GM12864 (cell line): ENCODE measurements around the gene SMIM1.

Experiments
- DNase-seq: peaks from one replicate; pipeline ENCODE4 v3.0.0-alpha.2; 2011; ENCODE audit warnings: low read depth
- H3K4me3 ChIP-seq: 2 replicates; pipeline ENCODE4 v1.5.1; 2011; ENCODE audit warnings: mild to moderate bottlenecking, low read depth, low read length, control low read depth
- TF ChIP-seq, protein P1 (sequence below): IDR thresholded peaks from 2 replicates; pipeline ENCODE4 v1.5.1; 2011; ENCODE audit warnings: low read depth, mild to moderate bottlenecking, moderate library complexity, low read length, control low read depth, inconsistent platforms; ENCODE audit errors: missing control alignments

SMIM1 gene

DNA sequence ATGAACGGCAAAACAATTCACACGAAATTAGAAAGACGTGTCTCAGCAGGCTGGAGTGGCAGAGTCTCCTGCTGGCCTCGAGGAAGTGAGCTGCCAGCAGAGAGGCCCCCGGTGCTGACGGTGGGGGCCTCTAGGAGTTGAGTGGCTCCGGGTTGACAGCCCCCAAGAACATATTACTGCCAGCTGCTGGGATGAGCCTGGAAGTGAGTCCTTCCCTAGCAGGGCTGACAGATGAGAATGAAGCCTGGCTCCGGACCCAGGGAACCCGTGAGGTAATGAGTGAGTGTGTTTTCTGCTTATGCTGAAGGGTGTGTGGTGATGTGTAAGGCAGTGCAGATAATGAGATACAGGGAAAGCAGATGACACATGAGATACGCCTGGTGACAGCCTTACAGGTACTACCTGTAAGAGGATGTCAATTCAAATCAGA, 47.2 kb downstream of the SMIM1 start:
- DNase-seq, result no peak
- TF ChIP-seq, protein P1, sequence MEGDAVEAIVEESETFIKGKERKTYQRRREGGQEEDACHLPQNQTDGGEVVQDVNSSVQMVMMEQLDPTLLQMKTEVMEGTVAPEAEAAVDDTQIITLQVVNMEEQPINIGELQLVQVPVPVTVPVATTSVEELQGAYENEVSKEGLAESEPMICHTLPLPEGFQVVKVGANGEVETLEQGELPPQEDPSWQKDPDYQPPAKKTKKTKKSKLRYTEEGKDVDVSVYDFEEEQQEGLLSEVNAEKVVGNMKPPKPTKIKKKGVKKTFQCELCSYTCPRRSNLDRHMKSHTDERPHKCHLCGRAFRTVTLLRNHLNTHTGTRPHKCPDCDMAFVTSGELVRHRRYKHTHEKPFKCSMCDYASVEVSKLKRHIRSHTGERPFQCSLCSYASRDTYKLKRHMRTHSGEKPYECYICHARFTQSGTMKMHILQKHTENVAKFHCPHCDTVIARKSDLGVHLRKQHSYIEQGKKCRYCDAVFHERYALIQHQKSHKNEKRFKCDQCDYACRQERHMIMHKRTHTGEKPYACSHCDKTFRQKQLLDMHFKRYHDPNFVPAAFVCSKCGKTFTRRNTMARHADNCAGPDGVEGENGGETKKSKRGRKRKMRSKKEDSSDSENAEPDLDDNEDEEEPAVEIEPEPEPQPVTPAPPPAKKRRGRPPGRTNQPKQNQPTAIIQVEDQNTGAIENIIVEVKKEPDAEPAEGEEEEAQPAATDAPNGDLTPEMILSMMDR, result no peak

DNA sequence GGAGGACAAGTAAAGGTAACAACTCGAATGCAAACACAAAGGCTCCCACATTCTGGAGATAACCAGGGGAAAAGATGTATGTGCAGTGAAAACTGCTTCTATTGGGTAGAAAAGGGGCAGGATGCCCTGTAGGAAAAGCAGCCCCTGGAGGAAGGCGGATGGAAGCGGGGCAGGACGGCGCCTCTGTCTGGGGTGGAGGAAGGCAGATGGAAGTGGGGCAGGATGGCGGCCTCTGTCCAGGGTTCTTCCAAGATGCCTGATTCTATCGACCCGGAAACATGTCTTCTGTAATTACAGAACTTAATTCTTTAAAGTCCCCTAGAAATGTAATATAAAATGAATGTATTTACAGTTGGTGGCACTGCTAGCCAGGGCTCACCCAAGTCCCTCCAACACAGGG, 47.8 kb downstream of the SMIM1 start:
- DNase-seq, result no peak
- TF ChIP-seq, protein P1, result no peak
- H3K4me3 ChIP-seq, result no peak overlapping the region

More for the DNA sequence above, 47.2 kb downstream of the SMIM1 start:
- no peak overlapping the region for H3K4me3 ChIP-seq

DNA sequence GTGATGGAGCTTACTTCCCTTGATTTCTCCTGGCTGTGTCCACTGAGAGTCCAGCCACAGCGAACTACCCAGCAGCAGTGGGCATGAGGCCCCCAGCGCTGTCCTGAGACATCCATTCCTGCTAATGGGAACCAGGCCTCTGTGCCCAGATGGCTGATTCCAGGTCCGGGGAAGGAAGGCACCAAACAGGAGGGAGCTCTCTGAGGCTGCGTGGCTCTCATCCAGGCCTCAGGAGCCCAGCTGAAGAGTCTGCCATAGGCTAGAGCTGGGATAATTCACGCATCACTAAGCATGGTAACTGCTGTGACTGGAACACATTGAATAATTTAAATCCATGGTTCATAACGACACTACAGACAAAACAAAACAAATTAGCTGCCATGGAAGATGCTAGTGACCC, 48.5 kb downstream of the SMIM1 start:
- no peak overlapping the region for H3K4me3 ChIP-seq
- no peak for DNase-seq
- TF ChIP-seq, protein P1, result no peak

- TF ChIP-seq, protein P1, result no peak
- no peak for DNase-seq
Measured at GRCh38 chr1:3821447-3821846, 48.9 kb downstream of the SMIM1 start.

GRCh38 chr1:3821908-3822307, 49.4 kb downstream of the SMIM1 start:
- TF ChIP-seq, protein P1, result no peak
- DNase-seq, result no peak
- H3K4me3 ChIP-seq, result no peak overlapping the region

More at GRCh38 chr1:3821447-3821846, 48.9 kb downstream of the SMIM1 start:
- no peak overlapping the region for H3K4me3 ChIP-seq

DNA sequence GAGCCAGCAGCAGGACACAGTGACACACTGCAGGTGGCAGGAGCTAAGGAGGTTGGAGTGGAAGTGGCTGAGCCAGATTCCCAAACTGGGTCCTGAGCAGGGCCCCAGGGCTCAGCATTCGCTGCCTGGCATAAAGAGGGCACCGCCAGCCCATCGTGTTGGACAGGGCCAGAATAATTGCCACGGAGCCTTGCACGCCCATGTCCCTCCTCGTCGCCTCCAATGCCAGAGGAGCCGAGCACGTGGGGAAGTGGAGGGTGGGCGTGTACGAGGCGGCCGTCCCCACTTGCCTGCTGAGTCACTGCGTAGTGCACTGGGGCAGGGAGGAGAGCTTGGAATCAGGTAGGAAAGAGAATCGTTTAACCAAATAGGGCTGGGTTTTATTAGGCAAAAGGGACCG, 49.9 kb downstream of the SMIM1 start:
- TF ChIP-seq, protein P1, result no peak
- no peak for DNase-seq
- H3K4me3 ChIP-seq, result no peak overlapping the region

GRCh38 chr1:3824650-3825049, 52.1 kb downstream of the SMIM1 start:
- TF ChIP-seq, protein P1, result no peak
- no peak for DNase-seq
- H3K4me3 ChIP-seq, result no peak overlapping the region
